WI38 (cell line): ENCODE measurements around the gene COL18A1.

Experiments used
- H3K4me3 ChIP-seq: 2 replicates; pipeline ENCODE4 v1.5.1; 2011; ENCODE audit warnings: low read depth, mild to moderate bottlenecking, control low read depth, low read length
- TF ChIP-seq, protein P1 (sequence below): IDR thresholded peaks from 2 replicates; pipeline ENCODE4 v1.5.1; 2012; ENCODE audit warnings: low read depth, mild to moderate bottlenecking, control low read depth, low read length

Gene COL18A1

DNA sequence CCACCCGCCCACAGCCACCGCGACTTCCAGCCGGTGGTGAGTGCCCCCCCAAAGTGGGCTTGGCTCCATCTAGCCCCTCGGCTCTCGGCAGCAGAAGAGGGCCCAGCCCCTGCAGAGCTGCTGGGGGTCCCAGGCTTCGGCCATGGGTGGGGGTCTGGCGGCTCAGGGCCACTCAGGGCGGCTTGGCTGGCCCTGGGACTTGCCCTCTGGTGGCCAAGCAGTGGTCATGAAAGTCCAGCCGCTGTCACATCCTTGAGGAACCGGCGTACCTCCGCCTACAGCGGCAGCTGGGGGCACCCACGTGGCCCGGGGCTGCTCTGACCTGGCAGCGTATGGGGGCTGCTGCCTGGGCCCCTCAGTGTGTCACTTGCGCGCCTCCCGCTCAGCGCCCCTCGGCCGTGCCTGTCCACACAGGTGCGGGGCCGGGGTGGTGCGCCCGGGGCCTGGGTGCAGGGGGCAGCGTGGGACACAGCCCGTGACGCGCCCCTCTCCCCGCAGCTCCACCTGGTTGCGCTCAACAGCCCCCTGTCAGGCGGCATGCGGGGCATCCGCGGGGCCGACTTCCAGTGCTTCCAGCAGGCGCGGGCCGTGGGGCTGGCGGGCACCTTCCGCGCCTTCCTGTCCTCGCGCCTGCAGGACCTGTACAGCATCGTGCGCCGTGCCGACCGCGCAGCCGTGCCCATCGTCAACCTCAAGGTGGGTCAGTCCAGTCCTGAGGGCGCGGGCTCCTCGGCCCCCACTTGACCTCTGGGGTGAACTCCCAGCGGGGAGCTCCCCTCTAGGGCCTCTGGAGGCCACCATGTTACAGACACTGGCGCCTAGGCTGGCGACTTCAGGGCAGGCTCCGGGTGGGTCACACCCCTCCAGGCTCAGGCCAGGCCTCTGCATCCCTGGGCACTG, 104.9 kb downstream of the COL18A1 start:
- H3K4me3 ChIP-seq = no peak overlapping the region
- TF ChIP-seq, protein P1, sequence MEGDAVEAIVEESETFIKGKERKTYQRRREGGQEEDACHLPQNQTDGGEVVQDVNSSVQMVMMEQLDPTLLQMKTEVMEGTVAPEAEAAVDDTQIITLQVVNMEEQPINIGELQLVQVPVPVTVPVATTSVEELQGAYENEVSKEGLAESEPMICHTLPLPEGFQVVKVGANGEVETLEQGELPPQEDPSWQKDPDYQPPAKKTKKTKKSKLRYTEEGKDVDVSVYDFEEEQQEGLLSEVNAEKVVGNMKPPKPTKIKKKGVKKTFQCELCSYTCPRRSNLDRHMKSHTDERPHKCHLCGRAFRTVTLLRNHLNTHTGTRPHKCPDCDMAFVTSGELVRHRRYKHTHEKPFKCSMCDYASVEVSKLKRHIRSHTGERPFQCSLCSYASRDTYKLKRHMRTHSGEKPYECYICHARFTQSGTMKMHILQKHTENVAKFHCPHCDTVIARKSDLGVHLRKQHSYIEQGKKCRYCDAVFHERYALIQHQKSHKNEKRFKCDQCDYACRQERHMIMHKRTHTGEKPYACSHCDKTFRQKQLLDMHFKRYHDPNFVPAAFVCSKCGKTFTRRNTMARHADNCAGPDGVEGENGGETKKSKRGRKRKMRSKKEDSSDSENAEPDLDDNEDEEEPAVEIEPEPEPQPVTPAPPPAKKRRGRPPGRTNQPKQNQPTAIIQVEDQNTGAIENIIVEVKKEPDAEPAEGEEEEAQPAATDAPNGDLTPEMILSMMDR = no peak

DNA sequence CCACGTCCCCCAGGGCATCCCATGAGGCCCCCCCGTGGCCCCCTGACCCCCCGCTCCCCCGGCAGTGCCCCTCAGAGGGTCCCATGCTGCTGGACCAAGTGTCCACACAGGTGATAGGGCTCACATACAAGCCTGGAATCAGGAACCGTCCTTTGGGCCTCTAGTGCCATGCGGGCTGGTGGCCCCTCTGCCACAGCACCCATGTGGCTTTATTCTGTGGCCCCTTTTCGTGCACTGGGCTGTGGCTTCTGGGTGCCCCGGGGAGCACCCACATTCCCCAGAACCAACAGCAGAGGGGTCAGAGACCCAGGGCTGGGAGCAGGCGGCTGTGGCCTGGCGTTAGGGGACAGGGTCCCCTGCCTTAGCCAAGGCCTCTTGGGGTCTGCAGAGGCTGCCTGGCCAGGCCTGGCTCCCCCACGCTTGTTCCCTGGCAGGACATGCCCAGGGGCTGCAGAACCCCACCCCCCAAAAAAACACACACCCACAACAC, 105.5 kb downstream of the COL18A1 start:
- TF ChIP-seq, protein P1 = no peak
- H3K4me3 ChIP-seq = no peak overlapping the region

DNA sequence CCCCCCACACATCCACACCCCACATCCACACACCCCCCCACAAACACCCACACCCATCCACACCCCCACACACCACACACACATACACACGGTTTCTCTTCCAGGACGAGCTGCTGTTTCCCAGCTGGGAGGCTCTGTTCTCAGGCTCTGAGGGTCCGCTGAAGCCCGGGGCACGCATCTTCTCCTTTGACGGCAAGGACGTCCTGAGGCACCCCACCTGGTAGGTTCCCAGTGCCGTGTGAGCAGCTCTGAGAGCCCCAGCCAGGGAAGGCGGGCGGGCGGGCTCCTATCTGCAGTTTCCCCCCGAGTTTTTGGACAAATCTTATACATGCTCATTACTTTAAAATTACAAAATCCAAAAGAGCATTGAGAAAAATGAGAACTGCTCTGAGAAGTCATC, 106.0 kb downstream of the COL18A1 start:
- H3K4me3 ChIP-seq = no peak overlapping the region
- TF ChIP-seq, protein P1 = no peak

DNA sequence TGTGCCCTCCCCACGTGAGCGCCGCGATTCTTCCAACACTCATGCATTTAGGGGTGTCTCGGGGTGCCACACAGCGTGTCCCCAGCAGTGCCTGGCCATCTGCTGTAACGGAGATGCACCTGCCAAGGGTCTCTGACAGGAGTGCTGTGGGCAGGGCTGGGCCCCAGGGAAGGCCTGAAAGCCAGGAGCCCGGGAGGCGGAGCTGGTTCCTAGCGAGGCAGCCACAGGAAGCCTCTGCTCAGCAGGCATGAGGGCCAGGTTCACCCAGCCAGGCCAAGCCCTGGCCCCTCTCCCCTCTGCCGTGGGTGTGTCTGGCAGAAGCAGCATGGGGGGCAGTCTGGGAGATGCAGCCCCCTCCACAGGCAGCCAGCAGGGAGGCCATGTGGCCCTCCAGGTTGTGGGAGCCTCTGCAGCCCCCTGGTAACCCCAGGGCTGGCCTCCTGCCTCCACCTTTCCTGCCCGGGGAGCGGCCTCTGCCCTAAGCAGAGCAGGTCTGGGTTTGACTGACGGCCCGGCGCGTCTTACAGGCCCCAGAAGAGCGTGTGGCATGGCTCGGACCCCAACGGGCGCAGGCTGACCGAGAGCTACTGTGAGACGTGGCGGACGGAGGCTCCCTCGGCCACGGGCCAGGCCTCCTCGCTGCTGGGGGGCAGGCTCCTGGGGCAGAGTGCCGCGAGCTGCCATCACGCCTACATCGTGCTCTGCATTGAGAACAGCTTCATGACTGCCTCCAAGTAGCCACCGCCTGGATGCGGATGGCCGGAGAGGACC, 106.9 kb downstream of the COL18A1 start:
- TF ChIP-seq, protein P1 = no peak
- no peak overlapping the region for H3K4me3 ChIP-seq

DNA sequence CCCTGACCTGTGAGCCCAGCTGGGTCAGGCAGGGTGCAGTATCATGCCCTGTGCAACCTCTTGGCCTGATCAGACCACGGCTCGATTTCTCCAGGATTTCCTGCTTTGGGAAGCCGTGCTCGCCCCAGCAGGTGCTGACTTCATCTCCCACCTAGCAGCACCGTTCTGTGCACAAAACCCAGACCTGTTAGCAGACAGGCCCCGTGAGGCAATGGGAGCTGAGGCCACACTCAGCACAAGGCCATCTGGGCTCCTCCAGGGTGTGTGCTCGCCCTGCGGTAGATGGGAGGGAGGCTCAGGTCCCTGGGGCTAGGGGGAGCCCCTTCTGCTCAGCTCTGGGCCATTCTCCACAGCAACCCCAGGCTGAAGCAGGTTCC, 107.6 kb downstream of the COL18A1 start:
- TF ChIP-seq, protein P1 = no peak
- H3K4me3 ChIP-seq = no peak overlapping the region

DNA sequence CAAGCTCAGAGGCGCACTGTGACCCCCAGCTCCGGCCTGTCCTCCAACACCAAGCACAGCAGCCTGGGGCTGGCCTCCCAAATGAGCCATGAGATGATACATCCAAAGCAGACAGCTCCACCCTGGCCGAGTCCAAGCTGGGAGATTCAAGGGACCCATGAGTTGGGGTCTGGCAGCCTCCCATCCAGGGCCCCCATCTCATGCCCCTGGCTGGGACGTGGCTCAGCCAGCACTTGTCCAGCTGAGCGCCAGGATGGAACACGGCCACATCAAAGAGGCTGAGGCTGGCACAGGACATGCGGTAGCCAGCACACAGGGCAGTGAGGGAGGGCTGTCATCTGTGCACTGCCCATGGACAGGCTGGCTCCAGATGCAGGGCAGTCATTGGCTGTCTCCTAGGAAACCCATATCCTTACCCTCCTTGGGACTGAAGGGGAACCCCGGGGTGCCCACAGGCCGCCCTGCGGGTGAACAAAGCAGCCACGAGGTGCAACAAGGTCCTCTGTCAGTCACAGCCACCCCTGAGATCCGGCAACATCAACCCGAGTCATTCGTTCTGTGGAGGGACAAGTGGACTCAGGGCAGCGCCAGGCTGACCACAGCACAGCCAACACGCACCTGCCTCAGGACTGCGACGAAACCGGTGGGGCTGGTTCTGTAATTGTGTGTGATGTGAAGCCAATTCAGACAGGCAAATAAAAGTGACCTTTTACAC, 108.2 kb downstream of the COL18A1 start:
- H3K4me3 ChIP-seq = no peak overlapping the region
- TF ChIP-seq, protein P1 = no peak
